ES-I3 (cell line): ENCODE measurements around the gene TADA2A.
"Not testable (repeated sequence)": the region's sequence is repeated elsewhere in the genome, so short reads cannot be mapped to it uniquely, and the experiment has no call there.

Experiments used
- H3K36me3 ChIP-seq: 2 replicates; pipeline ENCODE4 v1.6.1; 2013; ENCODE audit warnings: mild to moderate bottlenecking, low read length, control low read depth, moderate library complexity; ENCODE audit not compliant: insufficient read depth
- H3K4me1 ChIP-seq: 2 replicates; pipeline ENCODE4 v1.6.1; 2013; ENCODE audit warnings: mild to moderate bottlenecking, control low read depth, low read length; ENCODE audit not compliant: insufficient read depth
- H3K9ac ChIP-seq: 2 replicates; pipeline ENCODE4 v1.6.1; 2013; ENCODE audit warnings: low read depth, mild to moderate bottlenecking, low read length, moderate library complexity
- H3K9me3 ChIP-seq: 2 replicates; pipeline ENCODE4 v1.6.1; 2013; ENCODE audit warnings: mild to moderate bottlenecking, low read length, moderate library complexity; ENCODE audit not compliant: control insufficient read depth, insufficient read depth

Gene TADA2A

DNA sequence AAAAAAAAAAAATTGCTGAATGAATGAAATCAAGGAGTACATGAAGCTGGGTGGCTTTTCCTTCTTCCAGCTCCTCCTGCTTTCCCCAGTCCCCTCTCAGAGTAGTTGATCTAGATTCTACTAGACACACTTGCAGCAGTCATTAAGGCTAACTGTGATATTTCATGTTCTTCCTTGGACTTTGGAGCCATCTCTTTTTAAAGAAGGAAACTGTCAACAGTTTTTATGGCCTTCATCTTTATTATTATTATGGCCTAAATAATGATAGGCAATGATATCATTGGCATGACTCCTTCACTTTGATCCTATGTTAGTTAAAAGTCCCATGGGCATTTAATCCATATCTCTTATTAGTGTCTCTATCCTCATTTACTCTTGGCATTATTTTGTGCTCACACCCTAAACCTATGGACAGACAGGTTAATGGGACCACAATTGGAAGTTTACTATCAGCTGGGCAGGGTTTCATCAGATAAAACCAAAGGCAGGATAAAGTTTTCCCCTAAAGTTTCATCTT, 21.2 kb upstream of the TADA2A start:
- peaks cover 7% of the 10 kb centered on the region; the same call in 1 of the 2 replicates for H3K4me1 ChIP-seq
- H3K36me3 ChIP-seq = no peaks in the 10 kb centered on the region
- H3K9ac ChIP-seq = no peak overlapping the region

DNA sequence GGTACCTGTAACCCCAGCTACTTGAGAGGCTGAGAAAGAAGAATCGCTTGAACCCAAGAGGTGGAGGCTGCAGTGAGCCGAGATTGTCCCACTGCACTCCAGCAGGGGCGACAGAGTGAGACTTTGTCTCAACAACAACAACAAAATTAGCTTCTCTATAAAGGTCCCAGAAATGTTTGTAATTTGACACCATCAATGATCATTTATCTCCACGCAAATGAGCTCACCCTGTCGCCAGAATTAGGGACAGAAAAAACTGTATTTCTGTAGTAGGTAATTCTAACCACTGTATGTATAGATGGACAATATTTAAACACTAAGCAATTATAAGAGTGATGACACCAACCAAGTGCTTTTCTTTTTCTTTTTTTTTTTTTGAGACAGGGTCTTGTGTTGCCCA, 20.2 kb upstream of the TADA2A start:
- H3K4me1 ChIP-seq = peaks cover 7% of the 10 kb centered on the region; the same call in 1 of the 2 replicates
- no peak overlapping the region for H3K9ac ChIP-seq
- no peaks in the 10 kb centered on the region for H3K9me3 ChIP-seq
- no peaks in the 10 kb centered on the region for H3K36me3 ChIP-seq

More for the DNA sequence above, 21.2 kb upstream of the TADA2A start:
- no peaks in the 10 kb centered on the region for H3K9me3 ChIP-seq

DNA sequence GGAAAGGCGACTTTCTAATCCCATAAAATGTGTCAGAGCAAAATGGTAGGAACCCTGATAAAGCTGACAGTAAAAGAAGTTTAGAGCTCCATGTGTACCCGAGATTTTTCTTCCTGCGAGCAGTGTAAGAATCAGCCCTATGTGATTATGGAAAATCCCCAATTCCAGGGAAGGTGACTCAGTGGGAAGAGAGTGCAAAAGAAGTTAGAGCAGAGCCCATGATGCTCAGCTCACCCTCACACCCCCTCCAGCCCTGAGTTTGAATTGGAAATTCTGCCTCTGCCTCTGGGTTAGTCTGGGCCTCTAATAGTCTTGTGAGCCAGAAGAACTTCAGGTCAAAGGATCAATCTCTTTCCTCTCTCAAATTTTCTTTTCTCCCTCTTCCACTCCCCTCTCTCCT, 18.4 kb upstream of the TADA2A start:
- H3K36me3 ChIP-seq = no peaks in the 10 kb centered on the region
- H3K9me3 ChIP-seq = no peaks in the 10 kb centered on the region
- no peak overlapping the region for H3K9ac ChIP-seq
- peaks cover 12% of the 10 kb centered on the region; the same call in 1 of the 2 replicates for H3K4me1 ChIP-seq

DNA sequence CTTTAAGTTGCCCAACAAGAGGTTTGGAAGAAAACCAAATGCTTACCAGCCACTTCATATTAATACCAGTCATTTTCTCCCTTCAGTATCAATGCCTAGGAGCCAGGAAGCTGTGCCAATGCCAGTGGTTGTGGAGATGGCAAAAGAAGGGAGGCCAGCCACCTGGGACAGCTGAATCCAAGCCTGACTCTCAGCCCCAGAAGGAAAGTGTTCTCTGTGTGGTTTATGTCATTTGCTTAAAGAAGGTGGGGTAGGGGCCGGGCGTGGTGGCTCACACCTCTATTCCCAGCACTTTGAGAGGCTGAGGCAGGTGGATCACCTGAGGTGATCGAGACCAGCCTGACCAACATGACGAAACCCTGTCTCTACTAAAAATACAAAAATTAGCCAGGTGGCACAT, 17.5 kb upstream of the TADA2A start:
- Histone ChIP-seq H3K36me3 (no peaks in the 10 kb centered on the region), H3K9ac (no peak overlapping the region), H3K4me1 (peaks cover 12% of the 10 kb centered on the region; the same call in 1 of the 2 replicates), H3K9me3 (no peaks in the 10 kb centered on the region)

DNA sequence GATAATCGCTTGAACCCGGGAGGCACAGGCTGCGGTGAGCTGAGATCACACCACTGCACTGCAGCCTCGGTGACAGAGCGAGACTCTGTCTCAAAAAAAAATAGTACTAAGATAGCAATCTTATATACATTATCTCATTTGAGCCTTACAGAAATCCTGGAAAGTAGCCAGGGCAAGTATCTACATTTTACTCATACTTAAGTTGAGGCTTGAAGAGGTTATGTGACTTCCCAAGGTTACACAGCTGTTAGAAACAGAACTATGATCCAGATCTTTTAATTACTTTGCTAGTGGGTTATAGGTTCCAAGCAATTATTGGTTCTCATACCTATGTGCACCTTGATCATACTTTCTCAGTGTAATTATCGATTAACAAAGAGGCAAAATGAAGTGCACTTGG, 15.5 kb upstream of the TADA2A start:
- Histone ChIP-seq H3K9ac (no peak overlapping the region), H3K4me1 (peaks cover 12% of the 10 kb centered on the region; the same call in 1 of the 2 replicates)

DNA sequence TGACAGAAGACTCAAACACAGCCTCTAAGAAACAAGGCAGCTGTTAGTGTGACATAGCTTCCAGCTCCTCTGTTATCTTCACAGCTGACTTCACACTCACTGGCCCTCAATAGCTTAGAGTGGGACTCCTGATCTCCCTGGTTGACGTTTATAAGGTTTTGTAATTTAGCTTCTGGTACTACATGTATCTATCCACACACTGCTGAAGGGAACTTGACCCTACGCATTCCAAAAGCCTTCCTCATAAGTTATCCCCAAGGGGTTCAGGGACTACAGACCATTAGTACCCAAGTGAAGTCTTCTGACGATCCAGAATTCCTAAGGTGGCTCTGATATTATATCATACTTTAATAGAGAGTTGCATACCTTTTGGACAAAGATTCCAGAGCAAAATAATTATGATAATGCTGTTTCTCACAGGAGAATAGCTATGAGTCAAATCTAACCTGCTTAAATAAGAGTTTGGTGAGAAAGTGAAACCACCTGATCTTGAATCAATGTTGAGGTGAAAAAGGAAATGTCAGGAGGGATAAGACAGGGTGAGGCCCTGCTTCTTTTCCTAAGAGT, 14.6 kb upstream of the TADA2A start:
- Histone ChIP-seq H3K4me1 (peaks cover 12% of the 10 kb centered on the region; the same call in 1 of the 2 replicates), H3K9me3 (no peaks in the 10 kb centered on the region), H3K36me3 (no peaks in the 10 kb centered on the region), H3K9ac (no peak overlapping the region)

More for the DNA sequence above, 15.5 kb upstream of the TADA2A start:
- no peaks in the 10 kb centered on the region for H3K36me3 ChIP-seq
- no peaks in the 10 kb centered on the region for H3K9me3 ChIP-seq

DNA sequence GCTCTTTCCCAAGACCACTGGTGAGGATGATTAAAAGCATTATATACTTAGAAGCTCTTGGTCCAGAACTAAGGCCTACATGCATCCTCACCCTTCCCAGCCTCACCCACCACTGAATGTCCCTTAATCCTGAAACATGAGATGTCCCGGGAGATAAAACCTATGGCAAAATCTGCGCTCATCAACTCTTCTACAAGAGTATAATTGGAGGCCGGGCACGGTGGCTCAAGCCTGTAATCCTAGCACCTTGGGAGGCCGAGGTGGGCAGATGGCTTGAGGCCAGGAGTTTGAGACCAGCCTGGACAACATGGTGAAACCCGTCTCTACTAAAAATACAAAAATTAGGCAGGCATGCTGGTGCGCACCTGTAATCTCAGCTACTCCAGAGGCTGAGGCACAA, 13.3 kb upstream of the TADA2A start:
- Histone ChIP-seq H3K36me3 (no peaks in the 10 kb centered on the region), H3K4me1 (peaks cover 10% of the 10 kb centered on the region; the same call in 1 of the 2 replicates), H3K9me3 (no peaks in the 10 kb centered on the region), H3K9ac (no peak overlapping the region)

DNA sequence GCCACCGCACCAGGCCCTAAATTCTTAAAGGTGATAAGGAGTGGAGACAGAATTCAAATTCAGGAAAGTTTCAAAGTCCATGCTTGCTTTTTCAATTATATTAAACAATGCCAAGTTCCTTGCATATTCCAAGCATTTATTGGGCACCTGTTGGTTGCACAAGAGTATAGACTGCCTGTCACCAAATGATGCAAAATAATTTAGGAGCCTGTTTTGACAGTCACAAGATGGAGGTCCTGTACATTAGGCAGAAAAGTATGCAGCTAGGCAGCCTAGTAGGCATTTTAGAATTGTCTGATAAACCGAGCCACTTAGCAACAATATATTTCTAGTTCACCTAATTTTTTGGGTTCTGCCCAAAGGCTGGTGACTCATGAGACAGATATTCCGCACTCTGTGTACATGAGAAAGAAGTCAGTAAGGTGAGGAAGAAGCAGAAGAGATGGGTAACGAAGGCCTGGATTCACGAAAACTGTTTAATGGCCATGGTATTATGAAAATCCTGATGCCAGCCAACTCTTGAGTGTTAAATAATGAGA, 7.4 kb upstream of the TADA2A start:
- Histone ChIP-seq H3K9ac (no peak overlapping the region), H3K36me3 (no peaks in the 10 kb centered on the region), H3K9me3 (no peaks in the 10 kb centered on the region), H3K4me1 (no peaks in the 10 kb centered on the region)

DNA sequence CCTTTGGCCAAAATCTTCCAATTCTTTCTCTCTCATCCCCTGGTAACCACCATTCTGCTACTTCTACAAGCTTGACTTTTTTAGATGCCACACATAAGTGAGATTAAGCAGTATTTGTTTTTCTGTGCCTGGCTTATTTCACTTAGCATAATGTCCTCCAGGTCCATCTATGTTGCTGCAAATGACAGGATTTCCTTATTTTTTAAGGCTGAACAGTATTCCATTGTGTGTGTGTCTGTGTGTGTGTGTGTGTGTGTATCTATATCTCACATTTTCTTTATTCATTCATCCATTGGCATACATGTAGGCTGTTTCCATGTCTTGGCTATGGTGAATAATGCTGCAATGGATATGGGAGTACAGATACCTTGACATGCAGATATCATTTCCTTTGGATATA, 6.2 kb upstream of the TADA2A start:
- 0 out of 2 replicates have a peak, but pooled peaks cover 3% of the 10 kb centered on the region for H3K4me1 ChIP-seq
- H3K36me3 ChIP-seq = no peaks in the 10 kb centered on the region
- H3K9ac ChIP-seq = no peak overlapping the region
- H3K9me3 ChIP-seq = no peaks in the 10 kb centered on the region

DNA sequence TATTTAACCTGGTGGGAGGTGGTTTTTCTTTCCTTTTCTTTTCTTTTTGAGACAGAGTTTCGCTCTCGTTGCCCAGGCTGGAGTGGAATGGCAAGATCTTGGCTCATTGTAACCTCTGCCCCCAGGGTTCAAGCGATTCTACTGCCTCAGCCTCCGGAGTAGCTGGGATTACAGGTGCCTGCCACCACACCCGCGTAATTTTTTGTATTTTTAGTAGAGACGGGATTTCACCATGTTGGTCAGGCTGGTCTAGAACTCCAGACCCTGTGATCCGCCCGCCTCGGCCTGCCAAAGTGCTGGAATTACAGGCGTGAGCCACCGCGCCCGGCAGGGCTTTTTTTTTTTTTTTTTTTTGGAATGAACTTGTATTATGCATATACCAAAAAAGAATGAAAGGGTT, 1.2 kb upstream of the TADA2A start:
- peak overlapping the region; percentile 99; the same call in 1 of the 2 replicates for H3K9ac ChIP-seq
- H3K4me1 ChIP-seq, H3K36me3 ChIP-seq, H3K9me3 ChIP-seq: not testable (repeated sequence)

DNA sequence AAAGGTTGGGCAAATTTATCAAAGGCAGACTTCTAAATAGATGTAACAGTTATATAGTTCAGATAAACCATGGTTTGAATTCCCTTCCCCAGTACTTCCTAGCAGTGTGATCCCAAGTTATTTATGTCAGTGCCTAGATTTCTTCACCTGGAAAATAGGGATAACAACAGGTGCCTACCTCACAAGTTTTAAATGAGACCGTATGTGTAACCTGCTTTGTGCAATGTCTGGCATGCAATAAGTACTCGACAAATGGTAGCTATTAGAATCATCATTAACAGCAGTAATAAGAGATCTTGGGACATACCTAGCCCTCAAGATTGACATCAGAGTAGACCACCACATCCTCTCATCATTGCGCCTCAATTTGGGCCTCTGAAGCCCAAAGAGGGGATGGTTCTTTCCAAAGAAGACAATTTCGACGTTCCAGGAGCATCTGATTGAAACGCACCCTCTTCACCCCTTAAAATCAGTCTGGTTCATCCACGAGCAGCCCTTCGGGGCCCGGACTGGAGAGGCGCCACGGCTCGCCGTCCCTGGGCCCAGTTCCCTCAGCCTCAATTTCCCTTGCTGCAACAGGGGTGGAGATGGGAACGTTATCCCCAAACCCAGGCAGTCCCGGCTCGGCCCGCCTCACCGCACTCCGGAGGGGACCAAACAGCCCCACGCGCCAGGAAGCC, 591 bp upstream of the TADA2A start:
- 0 out of 2 replicates have a peak, but pooled peaks cover 3% of the 10 kb centered on the region for H3K4me1 ChIP-seq
- H3K36me3 ChIP-seq = no peaks in the 10 kb centered on the region
- H3K9me3 ChIP-seq = no peaks in the 10 kb centered on the region
- peak overlapping the region; percentile 99 for H3K9ac ChIP-seq

DNA sequence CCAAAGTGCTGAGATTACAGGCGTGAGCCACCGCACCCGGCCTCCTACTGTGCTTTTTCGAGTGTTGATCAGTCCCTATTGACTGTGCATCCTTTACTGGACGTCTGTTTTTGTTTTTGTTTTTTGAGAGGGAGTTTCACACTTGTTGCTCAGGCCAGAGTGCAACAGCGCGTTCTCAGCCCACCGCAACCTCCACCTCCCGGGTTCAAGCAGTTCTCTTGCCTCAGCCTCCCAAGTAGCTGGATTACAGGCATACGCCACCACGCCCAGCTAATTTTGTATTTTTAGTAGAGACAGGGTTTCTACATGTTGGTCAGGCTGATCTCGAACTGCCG, 1.4 kb downstream of the TADA2A start:
- not testable (repeated sequence) for H3K9ac ChIP-seq, H3K9me3 ChIP-seq, H3K36me3 ChIP-seq, H3K4me1 ChIP-seq

DNA sequence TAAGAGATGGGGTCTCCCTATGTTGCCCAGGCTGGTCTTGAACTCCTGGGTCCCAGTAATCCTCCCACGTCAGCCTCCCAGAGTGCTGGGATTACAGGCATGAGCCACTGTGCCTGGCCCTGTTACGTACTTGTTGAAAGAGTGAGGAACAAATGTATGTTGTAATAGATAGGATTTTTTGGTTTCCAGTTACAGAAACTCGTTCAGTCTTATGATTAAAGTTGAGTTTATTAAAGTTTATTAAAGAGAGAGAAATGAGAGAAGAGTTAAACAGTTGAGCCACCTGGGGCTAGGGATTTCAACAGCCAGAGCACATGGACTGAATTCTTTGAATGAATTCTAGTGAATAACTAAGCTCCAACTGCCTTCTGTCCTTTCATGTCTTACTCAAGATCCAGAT, 3.7 kb downstream of the TADA2A start:
- Histone ChIP-seq H3K36me3 (no peaks in the 10 kb centered on the region), H3K4me1 (no peaks in the 10 kb centered on the region), H3K9ac (no peak overlapping the region), H3K9me3 (no peaks in the 10 kb centered on the region)

DNA sequence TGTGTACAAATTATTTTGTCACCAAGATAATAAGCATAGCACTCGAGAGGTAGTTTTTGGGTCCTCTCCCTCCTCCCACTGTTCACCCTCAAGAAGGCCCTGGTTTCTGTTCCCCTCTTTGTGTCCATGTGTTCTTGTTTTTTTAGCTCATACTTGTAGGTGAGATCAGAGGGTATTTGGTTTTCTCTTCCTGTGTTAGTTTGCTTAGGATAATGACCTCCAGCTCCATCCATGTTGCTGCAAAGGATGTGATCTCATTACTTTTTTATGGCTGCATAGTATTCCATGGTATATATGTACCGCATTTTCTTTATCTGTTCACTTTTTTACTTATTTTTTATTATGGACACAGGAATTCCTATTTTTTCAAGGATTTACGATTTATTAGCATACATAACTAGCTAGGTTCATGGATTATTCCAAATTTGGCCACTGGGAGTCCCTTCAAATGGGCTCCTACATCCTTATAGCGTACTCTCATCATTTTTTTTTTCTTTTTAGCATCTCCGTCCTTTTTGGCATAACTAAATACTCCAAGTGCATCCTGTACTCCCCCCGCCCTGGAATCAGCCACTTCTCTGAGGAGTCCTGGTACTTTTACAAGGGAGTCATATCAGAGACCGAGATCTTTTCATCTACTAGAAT, 7.3 kb downstream of the TADA2A start:
- Histone ChIP-seq H3K4me1 (no peaks in the 10 kb centered on the region), H3K9me3 (no peaks in the 10 kb centered on the region), H3K36me3 (no peaks in the 10 kb centered on the region), H3K9ac (no peak overlapping the region)
